ENCODE results near the gene RAI14.

The RAI14 gene

DNA sequence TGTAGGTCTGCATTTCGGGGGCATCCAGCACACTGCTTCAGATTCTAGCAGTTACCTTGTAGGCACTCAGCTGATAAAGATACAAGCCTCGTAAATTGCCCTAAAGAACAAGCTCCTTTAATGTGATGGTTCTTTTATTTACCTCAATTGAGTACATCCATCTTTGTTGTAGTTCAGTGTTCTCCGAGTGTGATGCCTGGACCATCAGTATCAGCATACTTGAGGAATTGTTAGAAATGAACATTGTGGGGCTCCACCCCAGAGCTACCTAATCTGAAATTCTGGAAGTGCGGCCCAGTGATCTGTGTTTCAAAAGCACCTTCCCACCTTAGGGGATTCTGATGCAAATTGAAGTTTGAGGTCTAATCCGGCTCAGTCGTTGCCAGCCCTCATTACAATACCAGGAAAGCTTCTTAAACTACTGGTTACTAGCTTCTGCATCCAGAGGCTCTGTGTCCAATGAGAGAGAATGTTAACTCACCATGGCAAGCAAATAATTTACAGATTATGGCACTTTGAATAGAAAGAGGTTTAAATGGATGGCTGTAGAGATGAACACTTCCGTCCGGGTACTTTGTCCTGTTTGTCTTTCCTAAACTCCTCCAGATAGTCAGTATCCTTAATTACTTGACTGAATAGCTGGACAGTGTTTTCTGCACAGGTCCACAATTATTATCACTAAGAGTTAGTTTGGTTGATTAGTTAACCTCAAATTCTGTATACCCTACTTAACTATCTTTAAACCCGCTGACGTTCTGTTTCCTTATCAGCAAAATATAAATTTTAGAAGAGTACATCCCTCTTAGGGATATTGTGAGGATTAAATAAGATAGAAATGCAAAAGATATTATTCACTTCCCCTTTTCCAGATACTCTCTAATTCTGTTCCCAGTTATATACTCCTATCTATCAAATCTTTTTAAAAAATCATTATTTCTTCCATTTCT is 47.9 kb downstream of the RAI14 start:
- Histone ChIP-seq H3K9me3 (ENCODE audit: low read length) (no peaks in the 10 kb centered on the region), H3K36me3 (ENCODE audit: insufficient read depth, low read length) (no peaks in the 10 kb centered on the region), H3K27ac (ENCODE audit: low read depth, low read length) (no peak overlapping the region), H3K27me3 (ENCODE audit: control insufficient read depth in 1 of 2, insufficient read depth in 2 of 2, low read length in 2 of 2) (no peaks in the 10 kb centered on the region), H3K4me3 (ENCODE audit: low read depth in 1 of 2, low read length in 2 of 2) (no peak overlapping the region), H3K9ac (ENCODE audit: low read length) (no peak overlapping the region), H3K4me1 (ENCODE audit: insufficient read depth, low read length) (peaks cover under 1% of the 10 kb centered on the region)

DNA sequence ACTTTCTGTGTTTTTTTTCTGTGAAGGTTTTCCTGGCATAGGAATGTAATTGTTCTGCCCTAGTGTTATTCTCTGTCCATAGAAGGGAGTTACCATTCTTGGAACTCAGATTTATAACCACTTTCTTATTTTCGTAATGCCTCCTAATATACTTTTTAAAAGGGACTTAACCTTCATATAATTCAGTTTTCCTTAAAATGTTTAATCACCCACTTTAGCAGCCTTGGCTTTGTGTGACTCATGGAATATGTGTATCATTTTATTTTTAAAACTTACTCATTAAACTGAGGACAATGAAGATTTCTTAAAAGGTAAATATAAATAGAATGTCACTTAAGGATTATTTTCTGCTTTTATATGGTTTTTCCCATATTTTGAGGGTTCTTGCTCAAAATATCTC is 50.0 kb downstream of the RAI14 start:
- Histone ChIP-seq H3K27me3 (ENCODE audit: control insufficient read depth in 1 of 2, insufficient read depth in 2 of 2, low read length in 2 of 2) (no peaks in the 10 kb centered on the region), H3K9ac (ENCODE audit: low read length) (no peak overlapping the region), H3K9me3 (ENCODE audit: low read length) (no peaks in the 10 kb centered on the region), H3K27ac (ENCODE audit: low read depth, low read length) (no peak overlapping the region), H3K4me3 (ENCODE audit: low read depth in 1 of 2, low read length in 2 of 2) (no peak overlapping the region), H3K4me1 (ENCODE audit: insufficient read depth, low read length) (peaks cover 17% of the 10 kb centered on the region), H3K36me3 (ENCODE audit: insufficient read depth, low read length) (no peaks in the 10 kb centered on the region)

DNA sequence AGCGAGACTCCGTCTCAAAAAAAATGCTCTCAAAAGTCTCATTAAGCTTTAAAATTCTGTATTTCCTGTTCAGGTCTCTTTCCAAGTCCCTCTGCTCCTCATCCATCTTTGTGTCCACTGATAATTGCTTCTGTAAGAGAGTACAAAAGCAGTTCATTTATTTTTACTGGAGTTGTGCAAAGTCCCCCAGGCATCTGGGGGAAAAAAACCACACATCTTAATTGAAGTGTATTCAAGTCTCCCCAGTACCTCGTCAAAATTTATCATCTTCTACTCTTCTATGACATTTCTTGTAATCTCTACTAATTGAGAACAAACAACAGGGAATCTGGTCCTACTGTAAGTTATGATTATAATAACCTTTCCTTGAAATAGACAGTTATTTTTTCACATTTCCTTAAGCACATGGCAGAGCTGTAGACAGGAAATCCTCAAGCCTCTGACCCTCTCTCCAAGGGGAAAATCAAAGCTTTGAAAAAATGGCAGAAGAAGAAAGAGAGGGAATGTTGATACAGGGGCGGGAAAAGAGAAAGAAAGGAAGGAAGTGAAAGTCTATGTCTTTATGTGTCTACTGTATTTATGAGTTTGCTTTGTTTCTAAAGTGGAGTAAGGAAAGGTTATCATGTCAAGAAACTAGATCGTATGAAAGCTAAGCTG is 51.5 kb downstream of the RAI14 start:
- Histone ChIP-seq H3K27ac (ENCODE audit: low read depth, low read length) (no peak overlapping the region), H3K36me3 (ENCODE audit: insufficient read depth, low read length) (no peaks in the 10 kb centered on the region), H3K9me3 (ENCODE audit: low read length) (no peaks in the 10 kb centered on the region), H3K27me3 (ENCODE audit: control insufficient read depth in 1 of 2, insufficient read depth in 2 of 2, low read length in 2 of 2) (no peaks in the 10 kb centered on the region), H3K9ac (ENCODE audit: low read length) (no peak overlapping the region), H3K4me3 (ENCODE audit: low read depth in 1 of 2, low read length in 2 of 2) (no peak overlapping the region), H3K4me1 (ENCODE audit: insufficient read depth, low read length) (peaks cover 17% of the 10 kb centered on the region)

DNA sequence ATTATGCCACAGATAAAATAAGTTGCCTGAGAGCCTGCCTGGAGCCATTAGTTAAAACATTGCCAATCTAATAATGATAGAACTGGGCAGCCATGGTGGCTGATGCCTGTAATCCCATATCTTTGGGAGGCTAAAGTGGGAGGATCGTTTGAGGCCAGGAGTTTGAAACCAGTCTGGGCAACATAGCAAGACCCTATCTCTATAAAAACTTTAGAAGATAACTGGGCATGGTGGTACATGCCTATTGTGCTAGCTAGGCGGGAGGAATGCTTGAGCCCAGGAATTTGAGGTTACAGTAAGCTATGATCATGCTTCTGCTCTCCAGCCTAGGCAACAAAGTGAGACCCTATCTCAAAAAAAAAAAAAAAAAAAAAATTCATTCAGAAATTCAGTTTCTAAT is 52.6 kb downstream of the RAI14 start:
- no peak overlapping the region for H3K9ac ChIP-seq (ENCODE audit: low read length)
- no peaks in the 10 kb centered on the region for H3K36me3 ChIP-seq (ENCODE audit: insufficient read depth, low read length)
- H3K4me1 ChIP-seq (ENCODE audit: insufficient read depth, low read length), result peaks cover 17% of the 10 kb centered on the region
- no peaks in the 10 kb centered on the region for H3K27me3 ChIP-seq (ENCODE audit: control insufficient read depth in 1 of 2, insufficient read depth in 2 of 2, low read length in 2 of 2)
- H3K9me3 ChIP-seq (ENCODE audit: low read length), result no peaks in the 10 kb centered on the region
- H3K4me3 ChIP-seq (ENCODE audit: low read depth in 1 of 2, low read length in 2 of 2), result no peak overlapping the region
- H3K27ac ChIP-seq (ENCODE audit: low read depth, low read length), result no peak overlapping the region

DNA sequence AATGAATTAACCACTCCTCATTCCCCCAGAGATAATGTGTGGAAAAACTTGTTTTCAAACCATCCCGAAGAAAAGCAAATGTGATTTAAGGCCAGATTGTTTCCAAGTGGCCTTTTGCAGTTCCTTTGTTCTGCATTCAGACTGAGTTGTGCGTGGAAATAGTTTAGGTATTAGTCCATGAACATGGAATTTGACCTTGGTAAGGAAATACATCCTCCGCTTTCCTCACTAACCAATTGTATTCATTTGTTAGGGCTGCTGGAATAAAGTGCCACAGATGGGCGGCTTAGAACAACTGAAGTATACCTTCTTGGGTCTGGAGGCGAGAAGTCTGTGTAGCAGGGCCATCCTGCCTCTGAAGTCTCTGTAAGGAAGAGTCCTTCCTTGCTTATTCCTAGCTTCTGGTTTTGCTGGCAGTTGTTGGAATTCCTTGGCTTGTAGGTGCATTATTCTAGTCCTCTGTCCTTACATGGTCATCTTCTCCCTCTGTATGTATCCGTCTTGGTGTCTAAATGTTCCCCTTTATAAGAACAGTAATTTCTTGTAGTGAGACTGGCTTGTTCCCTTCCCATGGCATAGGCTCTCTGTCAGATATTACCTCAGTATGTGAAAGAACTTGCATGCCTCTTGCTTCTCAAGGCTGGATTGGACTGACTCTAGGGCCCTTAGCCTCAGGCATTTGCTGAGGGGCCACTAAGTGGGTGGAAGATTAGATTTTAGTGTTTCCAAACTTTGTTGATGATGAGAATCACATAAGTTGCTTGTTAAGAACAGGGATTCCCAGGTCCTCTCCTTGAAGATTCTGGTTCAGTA is 53.9 kb downstream of the RAI14 start:
- H3K9me3 ChIP-seq (ENCODE audit: low read length), result no peaks in the 10 kb centered on the region
- H3K36me3 ChIP-seq (ENCODE audit: insufficient read depth, low read length), result no peaks in the 10 kb centered on the region
- H3K4me1 ChIP-seq (ENCODE audit: insufficient read depth, low read length), result peaks cover 17% of the 10 kb centered on the region
- H3K4me3 ChIP-seq (ENCODE audit: low read depth in 1 of 2, low read length in 2 of 2), result no peak overlapping the region
- no peak overlapping the region for H3K9ac ChIP-seq (ENCODE audit: low read length)
- H3K27ac ChIP-seq (ENCODE audit: low read depth, low read length), result peak overlapping the region; percentile 21
- H3K27me3 ChIP-seq (ENCODE audit: control insufficient read depth in 1 of 2, insufficient read depth in 2 of 2, low read length in 2 of 2), result no peaks in the 10 kb centered on the region

DNA sequence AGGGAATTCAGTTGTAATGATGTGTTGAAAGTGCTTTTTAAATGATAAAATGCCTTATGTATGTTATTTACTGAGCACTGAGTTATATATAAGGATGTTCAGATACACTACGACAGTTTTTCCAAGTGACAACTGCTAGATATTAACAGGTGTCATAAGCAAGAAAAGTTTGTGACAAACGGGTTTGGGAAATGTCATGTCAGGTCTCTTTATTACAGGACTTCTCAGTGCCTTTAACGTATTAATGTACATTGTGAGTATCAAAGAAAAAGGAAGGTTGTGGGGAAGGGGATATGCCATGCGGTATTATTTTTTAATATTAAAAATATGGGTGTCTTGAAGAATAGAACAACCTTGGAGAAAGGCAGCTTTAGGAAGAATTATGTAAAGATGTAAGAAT is 56.4 kb downstream of the RAI14 start:
- H3K9me3 ChIP-seq (ENCODE audit: low read length), result no peaks in the 10 kb centered on the region
- H3K27me3 ChIP-seq (ENCODE audit: control insufficient read depth in 1 of 2, insufficient read depth in 2 of 2, low read length in 2 of 2), result no peaks in the 10 kb centered on the region
- H3K36me3 ChIP-seq (ENCODE audit: insufficient read depth, low read length), result no peaks in the 10 kb centered on the region
- no peak overlapping the region for H3K27ac ChIP-seq (ENCODE audit: low read depth, low read length)
- no peak overlapping the region for H3K9ac ChIP-seq (ENCODE audit: low read length)
- peaks cover 27% of the 10 kb centered on the region for H3K4me1 ChIP-seq (ENCODE audit: insufficient read depth, low read length)
- no peak overlapping the region for H3K4me3 ChIP-seq (ENCODE audit: low read depth in 1 of 2, low read length in 2 of 2)

DNA sequence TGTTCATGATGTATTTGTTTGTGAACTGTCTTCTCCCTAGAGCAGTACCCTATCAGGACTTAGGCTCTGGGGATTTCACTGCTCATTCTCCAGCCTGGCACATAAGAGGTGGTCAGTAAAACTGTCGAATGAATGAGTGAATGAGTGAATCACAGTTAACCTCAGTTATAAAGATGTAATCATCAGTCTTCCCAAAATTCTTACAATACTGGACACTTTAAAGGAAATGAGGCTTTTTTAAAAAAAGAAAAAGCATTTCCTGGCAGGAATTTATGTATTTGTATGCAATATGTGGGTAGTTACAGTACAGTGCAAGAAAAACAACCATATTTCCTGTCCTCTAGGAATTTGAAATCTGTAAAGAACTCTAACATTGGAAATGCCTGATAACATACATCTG is 59.6 kb downstream of the RAI14 start:
- H3K9ac ChIP-seq (ENCODE audit: low read length), result no peak overlapping the region
- H3K27ac ChIP-seq (ENCODE audit: low read depth, low read length), result no peak overlapping the region
- H3K27me3 ChIP-seq (ENCODE audit: control insufficient read depth in 1 of 2, insufficient read depth in 2 of 2, low read length in 2 of 2), result no peaks in the 10 kb centered on the region
- no peaks in the 10 kb centered on the region for H3K36me3 ChIP-seq (ENCODE audit: insufficient read depth, low read length)
- H3K4me1 ChIP-seq (ENCODE audit: insufficient read depth, low read length), result peaks cover 16% of the 10 kb centered on the region
- H3K4me3 ChIP-seq (ENCODE audit: low read depth in 1 of 2, low read length in 2 of 2), result no peak overlapping the region
- no peaks in the 10 kb centered on the region for H3K9me3 ChIP-seq (ENCODE audit: low read length)

DNA sequence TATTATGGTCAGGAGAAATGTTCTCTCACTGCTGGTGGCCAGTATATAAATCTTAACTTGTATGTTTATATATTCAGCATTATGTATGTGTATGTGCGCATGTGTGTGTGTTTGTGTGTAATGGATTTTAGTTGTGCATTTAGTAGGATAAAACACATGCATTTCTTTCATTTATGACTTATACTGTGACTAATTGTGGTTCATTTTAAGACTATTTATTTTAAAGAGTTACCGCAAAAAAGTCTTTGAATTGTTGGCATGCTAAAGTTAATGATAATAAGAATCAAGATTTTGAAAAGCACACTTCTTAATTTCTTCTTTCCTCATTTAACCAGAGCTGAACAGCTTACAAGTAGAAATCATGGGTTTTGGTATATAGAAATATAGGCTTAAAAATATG is 60.9 kb downstream of the RAI14 start:
- no peak overlapping the region for H3K9ac ChIP-seq (ENCODE audit: low read length)
- H3K4me1 ChIP-seq (ENCODE audit: insufficient read depth, low read length), result peaks cover 16% of the 10 kb centered on the region
- no peaks in the 10 kb centered on the region for H3K27me3 ChIP-seq (ENCODE audit: control insufficient read depth in 1 of 2, insufficient read depth in 2 of 2, low read length in 2 of 2)
- H3K9me3 ChIP-seq (ENCODE audit: low read length), result no peaks in the 10 kb centered on the region
- H3K27ac ChIP-seq (ENCODE audit: low read depth, low read length), result no peak overlapping the region
- H3K4me3 ChIP-seq (ENCODE audit: low read depth in 1 of 2, low read length in 2 of 2), result no peak overlapping the region
- no peaks in the 10 kb centered on the region for H3K36me3 ChIP-seq (ENCODE audit: insufficient read depth, low read length)

DNA sequence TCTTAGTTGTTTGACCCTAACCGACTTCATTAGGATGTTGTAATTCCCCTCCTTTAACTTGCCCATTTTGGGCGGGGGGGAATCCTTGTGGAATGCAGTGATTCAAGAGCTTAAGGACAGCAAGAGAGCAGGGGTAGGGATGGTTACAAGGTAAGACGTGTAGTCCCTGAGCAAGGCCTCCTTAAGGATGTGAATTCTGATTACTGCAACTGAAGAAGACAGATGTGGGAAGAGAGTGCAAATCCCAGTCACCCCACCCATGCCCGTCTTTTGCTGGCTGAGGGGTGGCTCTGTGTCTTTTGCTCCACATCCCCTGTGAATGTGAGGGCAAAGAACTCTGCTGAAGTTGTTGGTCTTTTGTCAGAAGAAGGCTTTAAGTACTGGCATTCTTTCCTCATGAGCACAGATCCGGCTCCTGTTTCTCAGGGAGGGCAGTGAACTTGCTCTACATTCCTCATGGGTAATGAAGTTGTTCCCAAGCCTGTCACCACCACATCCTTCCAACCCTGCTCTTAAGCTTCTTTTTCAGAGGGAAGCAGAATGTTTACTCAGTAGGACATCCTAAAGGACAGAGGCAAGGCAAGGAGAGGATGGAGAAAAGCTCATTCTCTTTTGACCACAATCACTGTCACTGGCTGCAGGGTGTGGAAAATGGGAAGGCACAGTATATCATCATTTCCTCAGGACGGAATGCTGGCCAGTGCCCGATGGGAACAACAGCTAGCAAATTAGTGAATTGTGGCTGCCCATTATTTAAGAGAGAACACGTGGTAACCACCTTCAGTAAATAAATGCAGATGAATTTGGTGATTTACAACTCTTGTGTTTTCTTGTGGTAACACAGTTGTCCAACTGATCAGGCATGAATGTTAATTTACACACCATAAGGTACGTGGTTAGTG is 61.5 kb downstream of the RAI14 start:
- no peaks in the 10 kb centered on the region for H3K9me3 ChIP-seq (ENCODE audit: low read length)
- no peak overlapping the region for H3K27ac ChIP-seq (ENCODE audit: low read depth, low read length)
- H3K9ac ChIP-seq (ENCODE audit: low read length), result no peak overlapping the region

DNA sequence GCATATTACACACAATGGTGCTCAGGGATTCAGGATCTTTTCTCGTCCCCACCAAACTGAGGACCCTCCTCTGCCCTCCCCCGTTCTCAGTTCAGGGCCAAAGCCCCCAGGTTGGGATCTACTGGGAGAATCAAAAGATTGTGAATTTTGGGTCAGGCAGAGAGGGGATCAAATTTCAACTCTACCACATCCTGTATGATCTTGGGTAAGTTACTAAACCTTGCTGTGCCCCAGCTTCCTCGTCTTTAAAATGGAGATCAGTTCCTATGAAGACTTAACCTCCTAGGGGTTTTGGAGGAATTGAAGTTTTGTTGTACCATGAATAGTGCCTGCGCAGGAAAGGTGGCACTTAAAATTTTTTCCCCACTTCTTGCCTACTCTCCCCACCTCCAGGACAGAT is 62.4 kb downstream of the RAI14 start:
- no peaks in the 10 kb centered on the region for H3K9me3 ChIP-seq (ENCODE audit: low read length)
- H3K27ac ChIP-seq (ENCODE audit: low read depth, low read length), result no peak overlapping the region
- no peaks in the 10 kb centered on the region for H3K36me3 ChIP-seq (ENCODE audit: insufficient read depth, low read length)
- H3K4me3 ChIP-seq (ENCODE audit: low read depth in 1 of 2, low read length in 2 of 2), result no peak overlapping the region
- no peak overlapping the region for H3K9ac ChIP-seq (ENCODE audit: low read length)
- H3K27me3 ChIP-seq (ENCODE audit: control insufficient read depth in 1 of 2, insufficient read depth in 2 of 2, low read length in 2 of 2), result no peaks in the 10 kb centered on the region
- peaks cover 16% of the 10 kb centered on the region for H3K4me1 ChIP-seq (ENCODE audit: insufficient read depth, low read length)

More for the DNA sequence above, 61.5 kb downstream of the RAI14 start:
- Histone ChIP-seq H3K4me3 (ENCODE audit: low read depth in 1 of 2, low read length in 2 of 2) (no peak overlapping the region), H3K27me3 (ENCODE audit: control insufficient read depth in 1 of 2, insufficient read depth in 2 of 2, low read length in 2 of 2) (no peaks in the 10 kb centered on the region), H3K36me3 (ENCODE audit: insufficient read depth, low read length) (no peaks in the 10 kb centered on the region), H3K4me1 (ENCODE audit: insufficient read depth, low read length) (peaks cover 16% of the 10 kb centered on the region)

Data from muscle layer of colon (tissue), 2 donors.